SK-N-SH treated with all-trans-retinoic acid at 6 μM for 48 hours (cell line): ENCODE data around the gene OVCH2.

Experiments used
- ATAC-seq: fragments of 200-7000 bp; cut with Tn5 transposase; 3 replicates; pipeline ENCODE4 v1.9.1; 2020; ENCODE audit warnings: mild to moderate bottlenecking, moderate library complexity
- BACH2 ChIP-seq: fragments of 250-450 bp; sonication (Bioruptor Pico); IDR thresholded peaks from 2 replicates; pipeline ENCODE4 v1.9.0; 2021; ENCODE audit warnings: mild to moderate bottlenecking, borderline replicate concordance
- GLIS3 ChIP-seq: fragments of 250-450 bp; sonication (Bioruptor Pico); IDR thresholded peaks from 2 replicates; pipeline ENCODE4 v1.5.0; 2020; ENCODE audit warnings: mild to moderate bottlenecking, moderate library complexity
- ISL1 ChIP-seq: fragments of 250-450 bp; sonication (Bioruptor Pico); IDR thresholded peaks from 2 replicates; pipeline ENCODE4 v2.1.2; 2022; ENCODE audit warnings: mild to moderate bottlenecking, moderate library complexity
- OSR1 ChIP-seq: fragments of 250-450 bp; sonication (Bioruptor Pico); IDR thresholded peaks from 2 replicates; pipeline ENCODE4 v1.8.0; 2022; ENCODE audit warnings: moderate library complexity, mild to moderate bottlenecking, inconsistent platforms
- PPARA ChIP-seq: fragments of 250-450 bp; sonication (Bioruptor Pico); IDR thresholded peaks from 2 replicates; pipeline ENCODE4 v1.5.0; 2020; ENCODE audit warnings: mild to moderate bottlenecking, borderline replicate concordance
- RARB ChIP-seq: fragments of 250-450 bp; sonication (Bioruptor Pico); IDR thresholded peaks from 2 replicates; pipeline ENCODE4 v1.8.0; 2021; ENCODE audit warnings: mild to moderate bottlenecking, moderate library complexity
- SNAI2 ChIP-seq: fragments of 250-450 bp; sonication (Bioruptor Pico); IDR thresholded peaks from 2 replicates; pipeline ENCODE4 v1.5.0; 2020; ENCODE audit warnings: mild to moderate bottlenecking, moderate library complexity
- TCF4 ChIP-seq: fragments of 250-450 bp; sonication (Bioruptor Pico); IDR thresholded peaks from 2 replicates; pipeline ENCODE4 v1.8.0; 2021; ENCODE audit warnings: mild to moderate bottlenecking, moderate library complexity, borderline replicate concordance
- TOX ChIP-seq: fragments of 250-450 bp; sonication (Bioruptor Pico); IDR thresholded peaks from 2 replicates; pipeline ENCODE4 v1.8.0; 2021; ENCODE audit warnings: mild to moderate bottlenecking, moderate library complexity, borderline replicate concordance
- ZC3H10 ChIP-seq: fragments of 250-450 bp; sonication (Bioruptor Pico); IDR thresholded peaks from 2 replicates; pipeline ENCODE4 v1.5.1; 2021; ENCODE audit warnings: mild to moderate bottlenecking, moderate library complexity
- ZFP3 ChIP-seq: fragments of 250-450 bp; sonication (Bioruptor Pico); IDR thresholded peaks from 2 replicates; pipeline ENCODE4 v1.5.0; 2020; ENCODE audit warnings: mild to moderate bottlenecking, moderate library complexity
- ZNF70 ChIP-seq: fragments of 450-650 bp; formaldehyde crosslinking; IDR thresholded peaks from 2 replicates; pipeline ENCODE4 v1.5.0; 2020; ENCODE audit warnings: mild to moderate bottlenecking, moderate library complexity
- TF ChIP-seq, protein P1 (sequence below): fragments of 250-450 bp; sonication (Bioruptor Pico); IDR thresholded peaks from 2 replicates; pipeline ENCODE4 v1.5.1; 2020; ENCODE audit warnings: low read depth, mild to moderate bottlenecking, moderate library complexity
- TF ChIP-seq, protein P2 (sequence below): fragments of 250-450 bp; sonication (Bioruptor Pico); IDR thresholded peaks from 2 replicates; pipeline ENCODE4 v1.5.1; 2021; ENCODE audit warnings: mild to moderate bottlenecking, moderate library complexity
- TF ChIP-seq, protein P3 (sequence below): fragments of 250-450 bp; sonication (Bioruptor Pico); IDR thresholded peaks from 2 replicates; pipeline ENCODE4 v1.8.0; 2020; ENCODE audit warnings: mild to moderate bottlenecking, moderate library complexity, borderline replicate concordance
- TF ChIP-seq, protein P4 (sequence below): fragments of 250-450 bp; sonication (Bioruptor Pico); IDR thresholded peaks from 2 replicates; pipeline ENCODE4 v1.5.0; 2020; ENCODE audit warnings: mild to moderate bottlenecking, moderate library complexity

OVCH2 gene

DNA sequence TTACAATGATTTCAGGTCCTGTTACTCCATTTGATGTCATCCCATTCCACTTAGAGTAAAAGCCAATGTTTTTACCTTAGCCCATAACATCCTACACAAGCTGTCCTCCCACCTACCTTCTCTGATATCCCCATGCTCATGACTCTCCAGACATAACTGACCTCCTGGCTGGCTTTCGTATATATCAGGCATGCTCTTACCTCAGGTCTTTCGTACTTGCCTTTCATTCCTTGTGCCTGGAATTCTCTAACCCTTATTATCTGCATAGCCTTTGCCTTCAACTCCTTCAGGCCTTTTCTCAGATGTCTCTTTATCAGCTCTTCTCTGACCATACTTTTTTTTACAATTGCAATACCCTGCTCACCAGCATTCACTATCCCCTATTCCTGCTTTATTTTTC lies 22.7 kb downstream of the OVCH2 start:
- TF ChIP-seq, protein P1, sequence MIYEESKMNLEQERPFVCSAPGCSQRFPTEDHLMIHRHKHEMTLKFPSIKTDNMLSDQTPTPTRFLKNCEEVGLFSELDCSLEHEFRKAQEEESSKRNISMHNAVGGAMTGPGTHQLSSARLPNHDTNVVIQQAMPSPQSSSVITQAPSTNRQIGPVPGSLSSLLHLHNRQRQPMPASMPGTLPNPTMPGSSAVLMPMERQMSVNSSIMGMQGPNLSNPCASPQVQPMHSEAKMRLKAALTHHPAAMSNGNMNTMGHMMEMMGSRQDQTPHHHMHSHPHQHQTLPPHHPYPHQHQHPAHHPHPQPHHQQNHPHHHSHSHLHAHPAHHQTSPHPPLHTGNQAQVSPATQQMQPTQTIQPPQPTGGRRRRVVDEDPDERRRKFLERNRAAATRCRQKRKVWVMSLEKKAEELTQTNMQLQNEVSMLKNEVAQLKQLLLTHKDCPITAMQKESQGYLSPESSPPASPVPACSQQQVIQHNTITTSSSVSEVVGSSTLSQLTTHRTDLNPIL (CRISPR knock-in tag), result no peak
- TF ChIP-seq, protein P2, sequence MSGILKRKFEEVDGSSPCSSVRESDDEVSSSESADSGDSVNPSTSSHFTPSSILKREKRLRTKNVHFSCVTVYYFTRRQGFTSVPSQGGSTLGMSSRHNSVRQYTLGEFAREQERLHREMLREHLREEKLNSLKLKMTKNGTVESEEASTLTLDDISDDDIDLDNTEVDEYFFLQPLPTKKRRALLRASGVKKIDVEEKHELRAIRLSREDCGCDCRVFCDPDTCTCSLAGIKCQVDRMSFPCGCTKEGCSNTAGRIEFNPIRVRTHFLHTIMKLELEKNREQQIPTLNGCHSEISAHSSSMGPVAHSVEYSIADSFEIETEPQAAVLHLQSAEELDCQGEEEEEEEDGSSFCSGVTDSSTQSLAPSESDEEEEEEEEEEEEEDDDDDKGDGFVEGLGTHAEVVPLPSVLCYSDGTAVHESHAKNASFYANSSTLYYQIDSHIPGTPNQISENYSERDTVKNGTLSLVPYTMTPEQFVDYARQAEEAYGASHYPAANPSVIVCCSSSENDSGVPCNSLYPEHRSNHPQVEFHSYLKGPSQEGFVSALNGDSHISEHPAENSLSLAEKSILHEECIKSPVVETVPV (CRISPR knock-in tag), result no peak
- TF ChIP-seq RARB (CRISPR knock-in tag) (no peak), BACH2 (CRISPR knock-in tag) (no peak), TCF4 (CRISPR knock-in tag) (no peak), ZFP3 (CRISPR knock-in tag) (no peak), OSR1 (no peak), SNAI2 (CRISPR knock-in tag) (no peak), PPARA (CRISPR knock-in tag) (no peak), ZC3H10 (CRISPR knock-in tag) (no peak), GLIS3 (CRISPR knock-in tag) (no peak)
- TF ChIP-seq, protein P3, sequence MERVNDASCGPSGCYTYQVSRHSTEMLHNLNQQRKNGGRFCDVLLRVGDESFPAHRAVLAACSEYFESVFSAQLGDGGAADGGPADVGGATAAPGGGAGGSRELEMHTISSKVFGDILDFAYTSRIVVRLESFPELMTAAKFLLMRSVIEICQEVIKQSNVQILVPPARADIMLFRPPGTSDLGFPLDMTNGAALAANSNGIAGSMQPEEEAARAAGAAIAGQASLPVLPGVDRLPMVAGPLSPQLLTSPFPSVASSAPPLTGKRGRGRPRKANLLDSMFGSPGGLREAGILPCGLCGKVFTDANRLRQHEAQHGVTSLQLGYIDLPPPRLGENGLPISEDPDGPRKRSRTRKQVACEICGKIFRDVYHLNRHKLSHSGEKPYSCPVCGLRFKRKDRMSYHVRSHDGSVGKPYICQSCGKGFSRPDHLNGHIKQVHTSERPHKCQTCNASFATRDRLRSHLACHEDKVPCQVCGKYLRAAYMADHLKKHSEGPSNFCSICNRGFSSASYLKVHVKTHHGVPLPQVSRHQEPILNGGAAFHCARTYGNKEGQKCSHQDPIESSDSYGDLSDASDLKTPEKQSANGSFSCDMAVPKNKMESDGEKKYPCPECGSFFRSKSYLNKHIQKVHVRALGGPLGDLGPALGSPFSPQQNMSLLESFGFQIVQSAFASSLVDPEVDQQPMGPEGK (CRISPR knock-in tag), result no peak
- TF ChIP-seq, protein P4, sequence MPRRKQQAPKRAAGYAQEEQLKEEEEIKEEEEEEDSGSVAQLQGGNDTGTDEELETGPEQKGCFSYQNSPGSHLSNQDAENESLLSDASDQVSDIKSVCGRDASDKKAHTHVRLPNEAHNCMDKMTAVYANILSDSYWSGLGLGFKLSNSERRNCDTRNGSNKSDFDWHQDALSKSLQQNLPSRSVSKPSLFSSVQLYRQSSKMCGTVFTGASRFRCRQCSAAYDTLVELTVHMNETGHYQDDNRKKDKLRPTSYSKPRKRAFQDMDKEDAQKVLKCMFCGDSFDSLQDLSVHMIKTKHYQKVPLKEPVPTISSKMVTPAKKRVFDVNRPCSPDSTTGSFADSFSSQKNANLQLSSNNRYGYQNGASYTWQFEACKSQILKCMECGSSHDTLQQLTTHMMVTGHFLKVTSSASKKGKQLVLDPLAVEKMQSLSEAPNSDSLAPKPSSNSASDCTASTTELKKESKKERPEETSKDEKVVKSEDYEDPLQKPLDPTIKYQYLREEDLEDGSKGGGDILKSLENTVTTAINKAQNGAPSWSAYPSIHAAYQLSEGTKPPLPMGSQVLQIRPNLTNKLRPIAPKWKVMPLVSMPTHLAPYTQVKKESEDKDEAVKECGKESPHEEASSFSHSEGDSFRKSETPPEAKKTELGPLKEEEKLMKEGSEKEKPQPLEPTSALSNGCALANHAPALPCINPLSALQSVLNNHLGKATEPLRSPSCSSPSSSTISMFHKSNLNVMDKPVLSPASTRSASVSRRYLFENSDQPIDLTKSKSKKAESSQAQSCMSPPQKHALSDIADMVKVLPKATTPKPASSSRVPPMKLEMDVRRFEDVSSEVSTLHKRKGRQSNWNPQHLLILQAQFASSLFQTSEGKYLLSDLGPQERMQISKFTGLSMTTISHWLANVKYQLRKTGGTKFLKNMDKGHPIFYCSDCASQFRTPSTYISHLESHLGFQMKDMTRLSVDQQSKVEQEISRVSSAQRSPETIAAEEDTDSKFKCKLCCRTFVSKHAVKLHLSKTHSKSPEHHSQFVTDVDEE (CRISPR knock-in tag), result no peak
- ATAC-seq, result no peak

DNA sequence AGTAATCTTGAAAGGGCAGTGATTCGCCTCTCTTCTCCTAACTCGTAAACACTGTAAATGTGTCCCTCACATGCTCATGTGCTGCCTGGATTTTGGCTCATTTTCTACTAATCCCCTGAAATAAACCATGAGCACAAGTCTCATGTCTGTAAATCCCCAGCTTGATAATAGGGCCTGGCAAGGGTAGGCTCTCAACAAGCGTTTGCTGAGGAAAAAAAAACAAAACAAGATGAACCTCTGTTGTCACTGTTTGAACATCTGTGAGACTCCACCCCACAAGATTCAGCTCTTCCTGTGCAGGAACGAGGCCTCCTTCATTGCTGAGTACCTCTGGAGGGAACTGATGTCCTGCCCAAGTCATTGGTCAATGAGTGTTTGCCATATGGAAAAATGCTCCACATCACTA lies 28.5 kb downstream of the OVCH2 start:
- no peak for ATAC-seq
- TF ChIP-seq ZFP3 (CRISPR knock-in tag), result no peak
- no peak for TF ChIP-seq ZC3H10 (CRISPR knock-in tag)
- TF ChIP-seq BACH2 (CRISPR knock-in tag), result no peak
- no peak for TF ChIP-seq ZNF70 (CRISPR knock-in tag)
- TF ChIP-seq, protein P4 (CRISPR knock-in tag), result no peak

DNA sequence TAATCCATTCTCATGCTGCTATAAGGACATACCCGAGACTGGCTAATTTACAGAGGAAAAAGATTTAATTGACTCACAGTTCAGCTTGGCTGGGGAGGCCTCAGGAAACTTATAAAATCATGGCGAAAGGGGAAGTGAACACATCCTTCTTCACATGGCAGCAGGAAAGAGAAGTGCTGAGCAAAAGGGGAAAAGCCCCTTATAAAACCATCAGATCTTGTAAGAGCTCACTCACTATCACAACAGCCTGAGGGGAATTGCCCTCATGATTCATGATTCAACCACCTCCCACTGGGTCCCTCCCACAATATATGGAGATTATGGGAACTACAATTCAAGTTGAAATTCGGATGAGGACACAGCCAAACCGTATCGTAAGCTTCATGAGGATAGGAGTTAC lies 29.2 kb downstream of the OVCH2 start:
- no peak for TF ChIP-seq TOX
- TF ChIP-seq ZFP3 (CRISPR knock-in tag), result no peak
- TF ChIP-seq ISL1 (CRISPR knock-in tag), result no peak
- TF ChIP-seq, protein P1 (CRISPR knock-in tag), result no peak
- ATAC-seq, result no peak
